Measurements from ENCODE around the gene DR1. TPM values are rescaled to one million over a fixed set of nuclear protein-coding genes. Genes with fewer than 3 reads are reported as not detected.

The DR1 gene
- total and polyA plus RNA-seq, 2 of the 13 experiments (the other 11 are each of a cell fraction or from before 2014, with no cell fraction given), result 17.8 to 42.3 TPM

DNA sequence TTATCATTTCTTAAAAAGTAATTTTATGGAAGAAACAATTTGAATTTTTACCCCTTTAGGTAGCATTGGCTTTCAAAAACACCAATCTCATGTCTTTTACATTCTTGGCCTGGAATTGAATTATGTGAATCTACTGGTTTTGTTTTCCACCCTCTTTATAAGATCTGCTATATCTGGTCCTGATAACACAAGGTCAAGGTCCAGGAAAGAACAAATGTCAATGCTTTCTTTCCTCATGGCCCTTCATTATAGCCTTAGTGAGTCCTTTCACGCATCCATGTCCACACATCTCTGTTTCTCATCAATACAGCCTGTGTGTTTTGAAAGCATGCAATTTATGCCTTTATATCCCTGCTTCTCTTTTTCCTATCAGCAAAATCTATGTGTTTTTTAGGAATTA is 24.0 kb upstream of the DR1 start:
- 0 out of 2 replicates have a peak, but pooled peaks cover 5% of the 10 kb centered on the region for H3K4me1 ChIP-seq (ENCODE audit: insufficient read depth, low read length)
- WGBS (ENCODE audit: low lambda C conversion rate), result 100% methylated on average over 1 of the region's 1 CpG
- in situ Hi-C loops (cut with HindIII; ENCODE audit: extremely low pct_ligation_motif_present, low pct_unique_long_range_greater_than_20kb) (no loop called here), intact Hi-C loops (cut with micrococcal nuclease; ENCODE audit: unreplicated experiment) (no loop called here)
- no peak overlapping the region for H3K27ac ChIP-seq (ENCODE audit: extremely low read length, insufficient read depth, low read length)
- no peaks in the 10 kb centered on the region for H3K27me3 ChIP-seq (ENCODE audit: control insufficient read depth in 1 of 2, insufficient read depth in 2 of 2, low read length in 2 of 2)
- TF ChIP-seq SP1 (IDR thresholded peaks at IDR 0.05), result no peak
- TF ChIP-seq SP1 (CRISPR knock-in tag; IDR thresholded peaks at IDR 0.05), result no peak
- TF ChIP-seq, protein P1, sequence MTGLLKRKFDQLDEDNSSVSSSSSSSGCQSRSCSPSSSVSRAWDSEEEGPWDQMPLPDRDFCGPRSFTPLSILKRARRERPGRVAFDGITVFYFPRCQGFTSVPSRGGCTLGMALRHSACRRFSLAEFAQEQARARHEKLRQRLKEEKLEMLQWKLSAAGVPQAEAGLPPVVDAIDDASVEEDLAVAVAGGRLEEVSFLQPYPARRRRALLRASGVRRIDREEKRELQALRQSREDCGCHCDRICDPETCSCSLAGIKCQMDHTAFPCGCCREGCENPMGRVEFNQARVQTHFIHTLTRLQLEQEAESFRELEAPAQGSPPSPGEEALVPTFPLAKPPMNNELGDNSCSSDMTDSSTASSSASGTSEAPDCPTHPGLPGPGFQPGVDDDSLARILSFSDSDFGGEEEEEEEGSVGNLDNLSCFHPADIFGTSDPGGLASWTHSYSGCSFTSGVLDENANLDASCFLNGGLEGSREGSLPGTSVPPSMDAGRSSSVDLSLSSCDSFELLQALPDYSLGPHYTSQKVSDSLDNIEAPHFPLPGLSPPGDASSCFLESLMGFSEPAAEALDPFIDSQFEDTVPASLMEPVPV (CRISPR knock-in tag; IDR thresholded peaks at IDR 0.05), result no peak
- no peak for TF ChIP-seq RFXAP (CRISPR knock-in tag; IDR thresholded peaks at IDR 0.05; ENCODE audit: borderline replicate concordance)
- TF ChIP-seq, protein P2, sequence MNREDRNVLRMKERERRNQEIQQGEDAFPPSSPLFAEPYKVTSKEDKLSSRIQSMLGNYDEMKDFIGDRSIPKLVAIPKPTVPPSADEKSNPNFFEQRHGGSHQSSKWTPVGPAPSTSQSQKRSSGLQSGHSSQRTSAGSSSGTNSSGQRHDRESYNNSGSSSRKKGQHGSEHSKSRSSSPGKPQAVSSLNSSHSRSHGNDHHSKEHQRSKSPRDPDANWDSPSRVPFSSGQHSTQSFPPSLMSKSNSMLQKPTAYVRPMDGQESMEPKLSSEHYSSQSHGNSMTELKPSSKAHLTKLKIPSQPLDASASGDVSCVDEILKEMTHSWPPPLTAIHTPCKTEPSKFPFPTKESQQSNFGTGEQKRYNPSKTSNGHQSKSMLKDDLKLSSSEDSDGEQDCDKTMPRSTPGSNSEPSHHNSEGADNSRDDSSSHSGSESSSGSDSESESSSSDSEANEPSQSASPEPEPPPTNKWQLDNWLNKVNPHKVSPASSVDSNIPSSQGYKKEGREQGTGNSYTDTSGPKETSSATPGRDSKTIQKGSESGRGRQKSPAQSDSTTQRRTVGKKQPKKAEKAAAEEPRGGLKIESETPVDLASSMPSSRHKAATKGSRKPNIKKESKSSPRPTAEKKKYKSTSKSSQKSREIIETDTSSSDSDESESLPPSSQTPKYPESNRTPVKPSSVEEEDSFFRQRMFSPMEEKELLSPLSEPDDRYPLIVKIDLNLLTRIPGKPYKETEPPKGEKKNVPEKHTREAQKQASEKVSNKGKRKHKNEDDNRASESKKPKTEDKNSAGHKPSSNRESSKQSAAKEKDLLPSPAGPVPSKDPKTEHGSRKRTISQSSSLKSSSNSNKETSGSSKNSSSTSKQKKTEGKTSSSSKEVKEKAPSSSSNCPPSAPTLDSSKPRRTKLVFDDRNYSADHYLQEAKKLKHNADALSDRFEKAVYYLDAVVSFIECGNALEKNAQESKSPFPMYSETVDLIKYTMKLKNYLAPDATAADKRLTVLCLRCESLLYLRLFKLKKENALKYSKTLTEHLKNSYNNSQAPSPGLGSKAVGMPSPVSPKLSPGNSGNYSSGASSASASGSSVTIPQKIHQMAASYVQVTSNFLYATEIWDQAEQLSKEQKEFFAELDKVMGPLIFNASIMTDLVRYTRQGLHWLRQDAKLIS (CRISPR knock-in tag; IDR thresholded peaks at IDR 0.05), result no peak
- no peak for TF ChIP-seq RCOR2 (CRISPR knock-in tag; IDR thresholded peaks at IDR 0.05)
- no peak for TF ChIP-seq TRIM22 (IDR thresholded peaks at IDR 0.05)
- TF ChIP-seq FOSL1 (CRISPR knock-in tag; IDR thresholded peaks at IDR 0.05; ENCODE audit: borderline replicate concordance), result no peak
- TF ChIP-seq, protein P3, sequence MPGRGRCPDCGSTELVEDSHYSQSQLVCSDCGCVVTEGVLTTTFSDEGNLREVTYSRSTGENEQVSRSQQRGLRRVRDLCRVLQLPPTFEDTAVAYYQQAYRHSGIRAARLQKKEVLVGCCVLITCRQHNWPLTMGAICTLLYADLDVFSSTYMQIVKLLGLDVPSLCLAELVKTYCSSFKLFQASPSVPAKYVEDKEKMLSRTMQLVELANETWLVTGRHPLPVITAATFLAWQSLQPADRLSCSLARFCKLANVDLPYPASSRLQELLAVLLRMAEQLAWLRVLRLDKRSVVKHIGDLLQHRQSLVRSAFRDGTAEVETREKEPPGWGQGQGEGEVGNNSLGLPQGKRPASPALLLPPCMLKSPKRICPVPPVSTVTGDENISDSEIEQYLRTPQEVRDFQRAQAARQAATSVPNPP (CRISPR knock-in tag; IDR thresholded peaks at IDR 0.05), result no peak
- TF ChIP-seq, protein P4, sequence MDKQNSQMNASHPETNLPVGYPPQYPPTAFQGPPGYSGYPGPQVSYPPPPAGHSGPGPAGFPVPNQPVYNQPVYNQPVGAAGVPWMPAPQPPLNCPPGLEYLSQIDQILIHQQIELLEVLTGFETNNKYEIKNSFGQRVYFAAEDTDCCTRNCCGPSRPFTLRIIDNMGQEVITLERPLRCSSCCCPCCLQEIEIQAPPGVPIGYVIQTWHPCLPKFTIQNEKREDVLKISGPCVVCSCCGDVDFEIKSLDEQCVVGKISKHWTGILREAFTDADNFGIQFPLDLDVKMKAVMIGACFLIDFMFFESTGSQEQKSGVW (CRISPR knock-in tag; IDR thresholded peaks at IDR 0.05; ENCODE audit: borderline replicate concordance), result no peak
- TF ChIP-seq MED13 (CRISPR knock-in tag; IDR thresholded peaks at IDR 0.05), result no peak
- TF ChIP-seq ZNF329 (CRISPR knock-in tag; IDR thresholded peaks at IDR 0.05; ENCODE audit: low read depth), result no peak
- no peak for TF ChIP-seq TEAD2 (CRISPR knock-in tag; IDR thresholded peaks at IDR 0.05)
- no peak for TF ChIP-seq ZNF75D (CRISPR knock-in tag; IDR thresholded peaks at IDR 0.05; ENCODE audit: borderline replicate concordance)
- TF ChIP-seq ZNF83 (CRISPR knock-in tag; IDR thresholded peaks at IDR 0.05; ENCODE audit: borderline replicate concordance), result no peak
- TF ChIP-seq ZNF33A (CRISPR knock-in tag; IDR thresholded peaks at IDR 0.05; ENCODE audit: borderline replicate concordance), result no peak
- H3K9me3 ChIP-seq (ENCODE audit: low read length), result no peaks in the 10 kb centered on the region
- H3K4me2 ChIP-seq (ENCODE audit: low read depth, low read length), result no peak overlapping the region
- ATAC-seq, result no peak
- no peak for FAIRE-seq
- CTCF ChIA-PET (ENCODE audit: low intra/inter-chr PET ratio, low total read pairs), result no interaction called here
- no peak overlapping the region for H3K4me3 ChIP-seq (replicated peaks in 1 of 3; ENCODE audit: insufficient read depth in 1 of 3, low read depth in 2 of 3, low read length in 3 of 3)
- H3K79me2 ChIP-seq (ENCODE audit: insufficient read depth, low read length), result no peaks in the 10 kb centered on the region
- no peak overlapping the region for H2AFZ ChIP-seq (ENCODE audit: low read length)
- BruUV-seq (replicated peaks), result no TSS peak
- POLR2A ChIA-PET, result no interaction called here
- no peak for DNase-seq (ENCODE audit: low spot score)
- H4K20me1 ChIP-seq (ENCODE audit: insufficient read depth, low read length), result no peaks in the 10 kb centered on the region
- H3K9ac ChIP-seq (ENCODE audit: insufficient read depth, low read depth, low read length), result no peak overlapping the region
- H3K36me3 ChIP-seq (replicated peaks in 1 of 2; ENCODE audit: control insufficient read depth in 1 of 2, insufficient read depth in 2 of 2, low read length in 2 of 2), result no peaks in the 10 kb centered on the region

Data from HepG2 (cell line).